ENCODE data around the gene MED27. TPM values are rescaled to one million over a fixed set of nuclear protein-coding genes. Genes with fewer than 3 reads are reported as not detected.

Gene MED27
- total RNA-seq, 1 experiment from 2014 or later, result 40.3 TPM

- Histone ChIP-seq H3K27me3 (ENCODE audit: control insufficient read depth, insufficient read depth, low read length) (no peaks in the 10 kb centered on the region), H3K36me3 (replicated peaks; ENCODE audit: control insufficient read depth, insufficient read depth, low read length) (no peaks in the 10 kb centered on the region), H3K4me3 (ENCODE audit: insufficient read depth, low read depth, low read length) (no peak overlapping the region)
- DNase-seq, result no peak
Observed at GRCh38 chr9:131915181-131915580, 164.5 kb downstream of the MED27 start.

GRCh38 chr9:131912671-131913070, 167.0 kb downstream of the MED27 start:
- no peaks in the 10 kb centered on the region for H3K36me3 ChIP-seq (replicated peaks; ENCODE audit: control insufficient read depth, insufficient read depth, low read length)
- no peak for DNase-seq
- H3K27me3 ChIP-seq (ENCODE audit: control insufficient read depth, insufficient read depth, low read length), result no peaks in the 10 kb centered on the region
- H3K4me3 ChIP-seq (ENCODE audit: insufficient read depth, low read depth, low read length), result no peak overlapping the region

GRCh38 chr9:131912069-131912468, 167.6 kb downstream of the MED27 start:
- H3K36me3 ChIP-seq (replicated peaks; ENCODE audit: control insufficient read depth, insufficient read depth, low read length), result no peaks in the 10 kb centered on the region
- no peak for DNase-seq
- no peaks in the 10 kb centered on the region for H3K27me3 ChIP-seq (ENCODE audit: control insufficient read depth, insufficient read depth, low read length)
- H3K4me3 ChIP-seq (ENCODE audit: insufficient read depth, low read depth, low read length), result no peak overlapping the region

- no peak overlapping the region for H3K4me3 ChIP-seq (ENCODE audit: insufficient read depth, low read depth, low read length)
- H3K27me3 ChIP-seq (ENCODE audit: control insufficient read depth, insufficient read depth, low read length), result no peaks in the 10 kb centered on the region
- DNase-seq, result no peak
- no peaks in the 10 kb centered on the region; the same call in 1 of the 2 replicates for H3K36me3 ChIP-seq (replicated peaks; ENCODE audit: control insufficient read depth, insufficient read depth, low read length)
Observed at GRCh38 chr9:131910572-131910971, 169.1 kb downstream of the MED27 start.

GRCh38 chr9:131905144-131905543, 174.5 kb downstream of the MED27 start:
- Histone ChIP-seq H3K36me3 (replicated peaks; ENCODE audit: control insufficient read depth, insufficient read depth, low read length) (no peaks in the 10 kb centered on the region; the same call in 1 of the 2 replicates), H3K4me3 (ENCODE audit: insufficient read depth, low read depth, low read length) (no peak overlapping the region), H3K27me3 (ENCODE audit: control insufficient read depth, insufficient read depth, low read length) (no peaks in the 10 kb centered on the region)
- DNase-seq, result no peak

- Histone ChIP-seq H3K4me3 (ENCODE audit: insufficient read depth, low read depth, low read length) (no peak overlapping the region), H3K27me3 (ENCODE audit: control insufficient read depth, insufficient read depth, low read length) (no peaks in the 10 kb centered on the region), H3K36me3 (replicated peaks; ENCODE audit: control insufficient read depth, insufficient read depth, low read length) (no peaks in the 10 kb centered on the region)
- peak; percentile 61 for DNase-seq
Observed at GRCh38 chr9:131899296-131900228, 180.1 kb downstream of the MED27 start.

- DNase-seq, result no peak
- H3K36me3 ChIP-seq (replicated peaks; ENCODE audit: control insufficient read depth, insufficient read depth, low read length), result no peaks in the 10 kb centered on the region
- no peaks in the 10 kb centered on the region for H3K27me3 ChIP-seq (ENCODE audit: control insufficient read depth, insufficient read depth, low read length)
- no peak overlapping the region for H3K4me3 ChIP-seq (ENCODE audit: insufficient read depth, low read depth, low read length)
Observed at GRCh38 chr9:131892902-131893500, 186.7 kb downstream of the MED27 start.

GRCh38 chr9:131892162-131892707, 187.4 kb downstream of the MED27 start:
- no peak for DNase-seq
- Histone ChIP-seq H3K4me3 (ENCODE audit: insufficient read depth, low read depth, low read length) (no peak overlapping the region), H3K27me3 (ENCODE audit: control insufficient read depth, insufficient read depth, low read length) (no peaks in the 10 kb centered on the region), H3K36me3 (replicated peaks; ENCODE audit: control insufficient read depth, insufficient read depth, low read length) (no peaks in the 10 kb centered on the region)

- Histone ChIP-seq H3K4me3 (ENCODE audit: insufficient read depth, low read depth, low read length) (no peak overlapping the region), H3K27me3 (ENCODE audit: control insufficient read depth, insufficient read depth, low read length) (no peaks in the 10 kb centered on the region), H3K36me3 (replicated peaks; ENCODE audit: control insufficient read depth, insufficient read depth, low read length) (no peaks in the 10 kb centered on the region)
- no peak for DNase-seq
Observed at GRCh38 chr9:131891598-131891997, 188.1 kb downstream of the MED27 start.

GRCh38 chr9:131889437-131890251, 190.0 kb downstream of the MED27 start:
- Histone ChIP-seq H3K36me3 (replicated peaks; ENCODE audit: control insufficient read depth, insufficient read depth, low read length) (no peaks in the 10 kb centered on the region), H3K27me3 (ENCODE audit: control insufficient read depth, insufficient read depth, low read length) (no peaks in the 10 kb centered on the region), H3K4me3 (ENCODE audit: insufficient read depth, low read depth, low read length) (no peak overlapping the region)
- no peak for DNase-seq

GRCh38 chr9:131888923-131889322, 190.7 kb downstream of the MED27 start:
- H3K27me3 ChIP-seq (ENCODE audit: control insufficient read depth, insufficient read depth, low read length), result no peaks in the 10 kb centered on the region
- H3K36me3 ChIP-seq (replicated peaks; ENCODE audit: control insufficient read depth, insufficient read depth, low read length), result no peaks in the 10 kb centered on the region
- DNase-seq, result no peak
- no peak overlapping the region for H3K4me3 ChIP-seq (ENCODE audit: insufficient read depth, low read depth, low read length)

GRCh38 chr9:131887680-131888079, 192.0 kb downstream of the MED27 start:
- Histone ChIP-seq H3K27me3 (ENCODE audit: control insufficient read depth, insufficient read depth, low read length) (no peaks in the 10 kb centered on the region), H3K4me3 (ENCODE audit: insufficient read depth, low read depth, low read length) (no peak overlapping the region), H3K36me3 (replicated peaks; ENCODE audit: control insufficient read depth, insufficient read depth, low read length) (no peaks in the 10 kb centered on the region)
- DNase-seq, result no peak

- Histone ChIP-seq H3K36me3 (replicated peaks; ENCODE audit: control insufficient read depth, insufficient read depth, low read length) (no peaks in the 10 kb centered on the region), H3K27me3 (ENCODE audit: control insufficient read depth, insufficient read depth, low read length) (no peaks in the 10 kb centered on the region)
- no peak for DNase-seq
Observed at GRCh38 chr9:131886826-131887225, 192.8 kb downstream of the MED27 start.

GRCh38 chr9:131885144-131885609, 194.5 kb downstream of the MED27 start:
- no peak for DNase-seq

More at GRCh38 chr9:131886826-131887225, 192.8 kb downstream of the MED27 start:
- H3K4me3 ChIP-seq (ENCODE audit: insufficient read depth, low read depth, low read length), result no peak overlapping the region

More at GRCh38 chr9:131885144-131885609, 194.5 kb downstream of the MED27 start:
- no peaks in the 10 kb centered on the region for H3K36me3 ChIP-seq (replicated peaks; ENCODE audit: control insufficient read depth, insufficient read depth, low read length)
- no peak overlapping the region for H3K4me3 ChIP-seq (ENCODE audit: insufficient read depth, low read depth, low read length)
- no peaks in the 10 kb centered on the region for H3K27me3 ChIP-seq (ENCODE audit: control insufficient read depth, insufficient read depth, low read length)
